HG02943 (cell line): ENCODE results near the gene SOWAHD.
A peak's percentile ranks its signal among the peaks of the same experiment; 100 is the strongest.
"Not testable (repeated sequence)": the region's sequence is repeated elsewhere in the genome, so short reads cannot be mapped to it uniquely, and the experiment has no call there.

Source experiments
- ATAC-seq: cut with Tn5 transposase; IDR thresholded peaks from one replicate; pipeline ENCODE4 v1.9.1; 2021; ENCODE audit warnings: mild to moderate bottlenecking, low read depth, moderate library complexity; ENCODE audit not compliant: unreplicated experiment

Gene SOWAHD

GRCh38 chrX:119757979-119758730 lies at the start of gene SOWAHD:
TSS of gene SOWAHD (plus strand) at chrX:119758588. CDS start at chrX:119758668, 80 bp downstream.
- no peak for ATAC-seq

GRCh38 chrX:119708936-119709335 lies 49.5 kb upstream of the SOWAHD start:
- no peak for ATAC-seq

- ATAC-seq, result no peak
These were observed 48.8 kb upstream of the SOWAHD start for GRCh38 chrX:119709630-119710029.

GRCh38 chrX:119721487-119721886 lies 36.9 kb upstream of the SOWAHD start:
- no peak for ATAC-seq

- no peak for ATAC-seq
These were observed 36.5 kb upstream of the SOWAHD start for GRCh38 chrX:119721926-119722325.

- no peak for ATAC-seq
These were observed 31.4 kb upstream of the SOWAHD start for GRCh38 chrX:119726900-119727555.

- no peak for ATAC-seq
These were observed 29.9 kb upstream of the SOWAHD start for GRCh38 chrX:119728487-119728886.

GRCh38 chrX:119729408-119730201 lies 28.8 kb upstream of the SOWAHD start:
- no peak for ATAC-seq

- ATAC-seq, result no peak
These were observed 23.5 kb upstream of the SOWAHD start for GRCh38 chrX:119734897-119735339.

- ATAC-seq, result no peak
These were observed 22.9 kb upstream of the SOWAHD start for GRCh38 chrX:119735467-119735866.

- no peak for ATAC-seq
These were observed 22.1 kb upstream of the SOWAHD start for GRCh38 chrX:119736206-119736764.

- no peak for ATAC-seq
These were observed 19.6 kb upstream of the SOWAHD start for GRCh38 chrX:119738742-119739141.

GRCh38 chrX:119745283-119745848 lies 13.0 kb upstream of the SOWAHD start:
- no peak for ATAC-seq

- ATAC-seq, result not testable (repeated sequence)
These were observed 8.3 kb upstream of the SOWAHD start for GRCh38 chrX:119750131-119750530.

- not testable (repeated sequence) for ATAC-seq
These were observed 7.6 kb upstream of the SOWAHD start for GRCh38 chrX:119750751-119751150.

GRCh38 chrX:119753001-119753400 lies 5.4 kb upstream of the SOWAHD start:
- ATAC-seq, result no peak

- ATAC-seq, result no peak
These were observed 4.6 kb upstream of the SOWAHD start for GRCh38 chrX:119753639-119754257.

- peak; percentile 74 for ATAC-seq
These were observed 2.3 kb upstream of the SOWAHD start for GRCh38 chrX:119755981-119756533.

- ATAC-seq, result no peak
These were observed 1.3 kb upstream of the SOWAHD start for GRCh38 chrX:119756926-119757635.
